ENCODE results near the gene HDAC9.

HDAC9 gene

GRCh38 chr7:18495412-18496340 lies at the start of gene HDAC9:
HDAC9 (plus strand) TSS chr7:18495749; CDS start chr7:18496303, 554 bp downstream.
- peak in 43 of 51 donors; percentile 4 to 89 (median 33) for DNase-seq

GRCh38 chr7:18445916-18446520 lies 49.5 kb upstream of the HDAC9 start:
- DNase-seq = no peak

- no peak for DNase-seq
Observed at GRCh38 chr7:18450019-18450418, 45.5 kb upstream of the HDAC9 start.

- no peak for DNase-seq
Observed at GRCh38 chr7:18455606-18456005, 39.9 kb upstream of the HDAC9 start.

DNA sequence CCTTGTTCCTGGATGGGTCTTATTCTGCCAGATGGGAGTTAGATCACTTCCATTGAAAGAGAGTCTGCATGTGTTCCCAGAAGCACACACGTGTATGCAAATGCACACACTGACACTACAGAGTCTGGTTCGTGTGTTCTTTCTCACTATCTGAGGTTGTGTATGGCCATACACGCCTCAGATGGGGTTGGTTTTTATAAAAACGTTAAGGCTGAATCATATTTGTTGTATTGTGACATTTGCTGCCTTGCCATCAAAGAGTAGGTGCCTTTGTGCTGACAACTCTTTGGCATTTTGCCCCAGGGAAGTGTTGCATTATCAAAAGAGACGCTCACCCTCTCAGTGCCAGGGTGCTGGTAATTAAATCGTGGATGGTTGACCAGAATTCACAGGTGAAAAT lies 37.7 kb upstream of the HDAC9 start:
- DNase-seq = no peak

- no peak for DNase-seq
Observed at GRCh38 chr7:18458830-18459229, 36.7 kb upstream of the HDAC9 start.

- no peak for DNase-seq
Observed at GRCh38 chr7:18459484-18460245, 35.9 kb upstream of the HDAC9 start.

- no peak for DNase-seq
Observed at GRCh38 chr7:18461785-18462467, 33.6 kb upstream of the HDAC9 start.

- DNase-seq = no peak
Observed at GRCh38 chr7:18464830-18465229, 30.7 kb upstream of the HDAC9 start.

DNA sequence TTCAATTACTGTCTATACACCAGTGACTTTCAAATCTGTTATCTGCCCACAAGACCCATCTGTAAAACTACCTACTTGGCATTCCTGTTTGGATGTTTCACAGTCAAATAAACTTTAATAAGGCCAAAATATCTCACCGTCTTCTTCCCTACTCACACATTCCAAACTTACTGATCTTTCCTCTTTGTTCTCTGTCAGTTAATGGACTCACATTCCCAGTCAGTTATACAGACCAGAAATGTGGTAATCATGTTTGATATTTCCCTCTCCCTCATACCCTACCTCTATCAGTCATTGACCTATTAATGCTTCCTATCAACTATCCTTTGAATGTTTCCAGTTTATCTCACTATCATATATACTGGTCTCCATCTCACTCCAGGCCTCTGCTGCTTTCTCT lies 28.5 kb upstream of the HDAC9 start:
- DNase-seq = no peak

DNA sequence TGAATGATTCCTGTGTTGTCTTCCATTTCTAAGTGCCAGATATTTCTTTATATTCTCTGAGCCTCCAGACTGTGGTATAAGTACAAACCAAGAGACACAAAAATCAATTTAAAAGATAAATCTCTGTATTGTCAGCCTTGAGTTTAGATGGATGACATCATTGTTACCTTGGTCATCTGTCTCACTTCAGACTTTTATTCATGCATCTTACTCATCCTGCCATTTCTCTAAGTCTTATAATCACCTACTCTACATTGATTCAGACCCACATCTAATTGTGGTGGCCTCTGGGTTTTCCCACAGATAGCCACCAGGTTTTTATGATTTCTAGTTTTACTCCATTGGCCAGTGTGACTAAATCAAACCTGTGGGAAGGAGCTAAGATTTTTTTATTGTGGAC lies 26.8 kb upstream of the HDAC9 start:
- no peak for DNase-seq

DNA sequence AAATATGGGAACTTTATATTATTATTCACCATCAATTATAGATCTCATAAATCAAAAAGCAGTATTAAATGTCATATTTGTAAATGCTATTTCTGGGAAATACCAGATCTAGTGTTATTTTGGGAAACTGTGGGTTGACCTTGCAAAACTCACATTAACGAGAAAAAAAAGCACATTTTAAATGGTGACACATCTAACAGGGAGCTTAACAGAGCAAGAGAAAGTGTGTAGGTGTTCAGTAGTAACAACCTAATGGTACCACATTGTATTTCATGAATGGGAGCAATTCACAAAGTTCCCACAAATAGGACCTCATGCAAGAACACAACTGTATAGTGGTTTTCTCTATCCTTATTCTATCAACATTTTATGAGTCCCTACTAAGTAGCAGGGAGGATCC lies 26.2 kb upstream of the HDAC9 start:
- DNase-seq = no peak

DNA sequence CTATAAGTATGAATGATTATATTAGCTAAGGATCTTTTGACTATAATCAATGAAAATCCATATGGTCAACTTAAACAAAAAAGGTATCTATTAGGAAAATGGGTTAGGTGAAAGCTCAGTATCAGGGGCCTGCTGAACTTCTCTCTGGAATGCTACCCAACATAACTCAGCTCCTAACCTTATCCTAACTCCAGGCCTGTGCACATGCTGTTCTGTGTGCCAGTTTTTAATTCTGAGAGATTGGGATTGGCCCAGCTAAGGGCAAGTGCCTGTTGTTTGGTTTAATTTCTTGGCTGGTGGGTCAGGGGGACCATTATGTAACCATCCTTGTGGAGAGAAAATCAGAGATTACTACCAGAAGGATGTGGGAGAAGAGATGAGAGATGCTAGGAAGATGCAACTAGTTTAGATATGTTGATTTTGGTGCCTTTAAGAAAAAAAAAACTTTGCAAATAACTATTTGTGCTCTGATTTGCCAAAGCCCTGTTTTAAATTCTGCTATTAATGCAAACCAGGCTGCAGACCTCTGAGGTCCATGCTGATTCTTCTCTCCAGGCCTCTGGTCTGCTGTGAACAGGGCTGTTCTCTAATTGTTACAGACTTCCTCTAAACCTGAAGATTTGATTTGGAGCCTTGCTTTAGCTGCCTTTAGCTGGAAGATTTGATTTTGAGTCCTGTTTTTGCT lies 23.9 kb upstream of the HDAC9 start:
- no peak for DNase-seq

DNA sequence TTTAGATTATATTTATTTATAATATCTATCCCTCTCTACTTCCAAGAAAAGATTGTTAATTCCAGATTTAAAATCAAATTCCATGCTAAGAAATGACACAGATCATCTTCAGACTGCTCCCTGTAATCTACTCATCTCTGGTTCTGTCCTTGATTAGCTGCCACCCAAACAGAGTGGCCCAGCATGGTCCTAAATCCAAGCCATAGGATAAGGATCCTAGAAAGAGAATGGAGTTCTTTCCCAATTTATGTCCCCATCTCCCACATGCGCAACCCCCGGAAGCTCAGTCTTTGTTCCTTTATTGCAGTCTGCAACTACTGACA lies 23.4 kb upstream of the HDAC9 start:
- no peak for DNase-seq

- no peak for DNase-seq
Observed at GRCh38 chr7:18473119-18473518, 22.4 kb upstream of the HDAC9 start.

DNA sequence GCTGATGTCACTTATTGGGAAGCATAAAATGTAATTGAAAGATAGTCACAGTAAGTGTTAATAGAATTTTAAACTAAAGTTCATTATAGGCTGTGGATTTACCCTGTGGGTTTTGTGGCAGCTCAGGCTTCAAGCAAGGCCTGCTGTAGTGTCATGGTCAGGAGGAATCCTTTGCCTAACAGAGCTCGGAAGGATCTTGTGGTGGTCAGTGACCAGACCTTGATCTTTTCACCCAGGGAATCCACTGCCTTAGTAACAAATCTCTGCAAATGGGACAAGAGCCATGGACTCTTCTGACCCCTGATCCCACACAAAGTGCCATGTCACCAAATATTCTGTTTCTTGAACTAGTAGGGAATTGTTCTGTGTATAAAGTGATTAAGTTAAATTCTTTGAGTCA lies 20.6 kb upstream of the HDAC9 start:
- DNase-seq = no peak

DNA sequence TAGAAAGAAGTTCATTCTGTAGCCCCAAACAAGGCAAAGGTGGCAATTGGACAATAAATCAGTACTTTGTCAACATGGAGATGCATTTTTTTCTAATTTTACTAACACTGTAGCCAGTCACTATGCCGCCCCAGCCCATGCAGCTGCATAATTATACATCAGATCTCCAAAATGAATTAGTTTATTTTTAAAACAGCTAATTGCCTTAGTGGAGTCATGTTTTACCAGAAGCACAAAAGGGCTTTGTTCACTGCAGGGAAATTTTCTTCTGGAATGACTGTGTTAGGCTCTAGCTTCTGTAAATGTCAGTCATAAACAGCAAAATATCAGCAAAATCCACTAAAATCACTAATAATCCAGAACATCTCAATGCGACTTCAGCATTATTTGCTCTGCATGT lies 20.1 kb upstream of the HDAC9 start:
- DNase-seq = peak in 5 of 51 donors; percentile 6 to 55 (median 14)

GRCh38 chr7:18481776-18482175 lies 13.8 kb upstream of the HDAC9 start:
- no peak for DNase-seq

GRCh38 chr7:18488049-18488448 lies 7.5 kb upstream of the HDAC9 start:
- DNase-seq = no peak

- DNase-seq = no peak
Observed at GRCh38 chr7:18489624-18490023, 5.9 kb upstream of the HDAC9 start.

DNA sequence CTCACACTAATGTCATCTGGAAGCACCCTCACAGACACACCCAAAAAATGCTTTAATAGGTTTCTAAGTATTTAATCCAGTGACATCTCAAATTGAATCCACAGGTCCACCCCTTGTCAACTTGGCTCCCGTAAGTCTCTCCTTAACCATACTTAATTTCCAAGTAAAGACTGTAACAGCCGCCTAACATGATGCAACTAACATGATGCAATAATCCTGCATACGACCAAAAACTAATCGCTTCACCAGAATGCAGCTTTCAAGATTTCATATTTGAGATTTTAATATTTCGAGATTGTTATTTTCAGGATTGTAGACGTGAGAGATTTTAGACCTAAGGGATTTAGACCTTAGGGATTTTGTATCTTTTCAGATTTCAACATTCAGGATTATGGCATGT lies 3.7 kb upstream of the HDAC9 start:
- no peak for DNase-seq

Measured in hypothalamus (tissue), 51 donors.